Hepatocyte (in vitro differentiated cells): ENCODE results near the gene EXOSC6. TPM values are rescaled to one million over a fixed set of nuclear protein-coding genes. Genes with fewer than 3 reads are reported as not detected.
A peak's percentile ranks its signal among the peaks of the same experiment; 100 is the strongest.

ENCODE experiments used
- DNase-seq: peaks from one replicate; pipeline ENCODE4 v3.0.0-alpha.2; 2016; ENCODE audit warnings: low spot score
- H2AFZ ChIP-seq: fragments of 200-600 bp; sonication (generic); 2 replicates; pipeline ENCODE4 v1.6.0; 2016; ENCODE audit warnings: antibody characterized with exemption, mild to moderate bottlenecking
- H3K27ac ChIP-seq: fragments of 200-600 bp; sonication (generic); 2 replicates; pipeline ENCODE4 v1.5.1; 2016; ENCODE audit warnings: mild to moderate bottlenecking
- H3K27me3 ChIP-seq: fragments of 200-600 bp; sonication (generic); 2 replicates; pipeline ENCODE4 v1.6.1; 2016
- H3K36me3 ChIP-seq: fragments of 200-600 bp; sonication (generic); replicated peaks from 2 replicates; pipeline ENCODE4 v1.5.1; 2016; ENCODE audit warnings: low read depth; ENCODE audit not compliant: insufficient read depth
- H3K4me1 ChIP-seq: fragments of 200-600 bp; sonication (generic); 2 replicates; pipeline ENCODE4 v1.5.1; 2016; ENCODE audit warnings: mild to moderate bottlenecking, moderate library complexity; ENCODE audit not compliant: insufficient read depth
- H3K4me2 ChIP-seq: fragments of 200-600 bp; sonication (generic); 2 replicates; pipeline ENCODE4 v1.6.0; 2016
- H3K4me3 ChIP-seq: fragments of 200-600 bp; sonication (generic); 2 replicates; pipeline ENCODE4 v1.5.1; 2016; ENCODE audit warnings: mild to moderate bottlenecking
- H3K79me2 ChIP-seq: fragments of 200-600 bp; sonication (generic); 2 replicates; pipeline ENCODE4 v1.6.0; 2017; ENCODE audit warnings: mild to moderate bottlenecking
- H3K9me2 ChIP-seq: fragments of 200-600 bp; sonication (generic); replicated peaks from 2 replicates; pipeline ENCODE4 v1.6.0; 2017; ENCODE audit warnings: mild to moderate bottlenecking; ENCODE audit not compliant: insufficient read depth
- H3K9me3 ChIP-seq: fragments of 200-600 bp; sonication (generic); 2 replicates; pipeline ENCODE4 v1.5.1; 2016; ENCODE audit warnings: low read depth, mild to moderate bottlenecking
- H4K20me1 ChIP-seq: fragments of 200-600 bp; sonication (generic); 2 replicates; pipeline ENCODE4 v1.6.0; 2016; ENCODE audit warnings: mild to moderate bottlenecking; ENCODE audit not compliant: insufficient read depth, poor library complexity, severe bottlenecking
- EZH2 ChIP-seq: fragments of 200-600 bp; sonication (generic); IDR thresholded peaks from 2 replicates; pipeline ENCODE4 v1.6.1; 2016; ENCODE audit warnings: antibody characterized with exemption, mild to moderate bottlenecking, borderline replicate concordance
- EZH2phosphoT487 ChIP-seq: fragments of 200-600 bp; sonication (generic); IDR thresholded peaks from one replicate; pipeline ENCODE4 v1.6.1; 2018; ENCODE audit warnings: antibody characterized with exemption, mild to moderate bottlenecking, low read depth, moderate library complexity; ENCODE audit not compliant: unreplicated experiment, severe bottlenecking
- WGBS: methylation state at CpG from one replicate; pipeline ENCODE4 v1.1.6; 2016; ENCODE audit warnings: low lambda C conversion rate; ENCODE audit errors: missing lambda C conversion rate; 5-methylcytosine and 5-hydroxymethylcytosine counted together
- polyA plus RNA-seq: library from polyadenylated mRNA; unstranded; fragments of >200 nt; fragmentation: Nextera tagmentation; extraction: Ambion mirVana; gene quantifications from 2 replicates; pipeline ENCODE4 v1.2.1, GENCODE V29; 2016
- total RNA-seq: library from RNA; depleted of rRNA; stranded (reverse); fragments of >200 nt; gene quantifications from 2 replicates; pipeline ENCODE4 v1.2.3, GENCODE V29; 2014
- TF ChIP-seq, protein P1 (sequence below): fragments of 200-600 bp; sonication (generic); IDR thresholded peaks from 2 replicates; pipeline ENCODE4 v1.5.1; 2016; ENCODE audit warnings: antibody characterized with exemption, mild to moderate bottlenecking; ENCODE audit not compliant: poor library complexity

EXOSC6 gene
- 24.7 and 28.7 TPM in 2 replicates for total RNA-seq
- polyA plus RNA-seq, result 20.8 and 21.4 TPM in 2 replicates

DNA sequence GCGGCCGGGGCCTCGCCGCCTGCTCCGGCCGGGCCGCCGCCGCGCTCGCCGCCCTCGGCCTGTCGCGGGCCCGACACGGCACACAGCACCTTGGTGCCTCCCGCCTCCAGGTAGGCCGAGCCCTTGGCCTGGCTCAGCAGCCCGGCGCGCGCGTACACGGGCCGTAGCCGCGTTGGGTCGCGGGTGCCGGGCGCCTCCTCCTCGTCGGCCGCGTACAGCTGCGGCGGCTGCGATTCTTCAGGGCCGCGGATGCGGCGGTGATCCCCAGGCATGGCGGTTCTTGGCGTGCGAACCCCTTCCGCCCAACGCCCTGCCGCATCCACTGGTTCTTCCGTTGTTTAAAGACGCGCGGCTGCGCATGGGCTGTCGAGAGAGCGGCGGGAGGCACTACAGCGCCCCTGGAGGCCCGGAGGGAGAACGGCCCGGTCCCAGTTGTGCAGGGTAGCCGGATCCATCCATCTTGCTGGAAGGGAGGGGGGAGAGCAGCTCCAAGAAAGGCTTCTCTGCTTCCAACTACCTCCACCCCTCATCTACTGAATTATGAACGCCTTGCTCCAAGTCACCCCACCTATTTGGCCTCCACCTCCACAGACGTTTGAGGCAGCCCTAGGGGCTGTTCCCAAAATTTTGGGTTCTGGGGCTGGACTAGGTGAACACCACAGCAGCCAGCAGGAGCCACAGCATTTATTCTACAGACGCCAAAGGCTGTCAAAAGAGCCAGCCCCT lies at the start of gene EXOSC6:
Gene EXOSC6, minus strand, starts transcription at position 312 of the 726 bp plus-strand sequence. Its CDS starts 40 bp downstream, at position 272.
- H3K27me3 ChIP-seq, result no peaks in the 10 kb centered on the region
- H3K36me3 ChIP-seq, result no peaks in the 10 kb centered on the region
- H3K4me1 ChIP-seq, result peaks cover 15% of the 10 kb centered on the region
- peak; percentile 96 for DNase-seq
- H3K27ac ChIP-seq, result peak within 1 kb of the TSS; percentile 96
- peak within 1 kb of the TSS; percentile 90 for H3K4me3 ChIP-seq
- no peak for TF ChIP-seq EZH2phosphoT487
- TF ChIP-seq EZH2, result no peak
- TF ChIP-seq, protein P1, sequence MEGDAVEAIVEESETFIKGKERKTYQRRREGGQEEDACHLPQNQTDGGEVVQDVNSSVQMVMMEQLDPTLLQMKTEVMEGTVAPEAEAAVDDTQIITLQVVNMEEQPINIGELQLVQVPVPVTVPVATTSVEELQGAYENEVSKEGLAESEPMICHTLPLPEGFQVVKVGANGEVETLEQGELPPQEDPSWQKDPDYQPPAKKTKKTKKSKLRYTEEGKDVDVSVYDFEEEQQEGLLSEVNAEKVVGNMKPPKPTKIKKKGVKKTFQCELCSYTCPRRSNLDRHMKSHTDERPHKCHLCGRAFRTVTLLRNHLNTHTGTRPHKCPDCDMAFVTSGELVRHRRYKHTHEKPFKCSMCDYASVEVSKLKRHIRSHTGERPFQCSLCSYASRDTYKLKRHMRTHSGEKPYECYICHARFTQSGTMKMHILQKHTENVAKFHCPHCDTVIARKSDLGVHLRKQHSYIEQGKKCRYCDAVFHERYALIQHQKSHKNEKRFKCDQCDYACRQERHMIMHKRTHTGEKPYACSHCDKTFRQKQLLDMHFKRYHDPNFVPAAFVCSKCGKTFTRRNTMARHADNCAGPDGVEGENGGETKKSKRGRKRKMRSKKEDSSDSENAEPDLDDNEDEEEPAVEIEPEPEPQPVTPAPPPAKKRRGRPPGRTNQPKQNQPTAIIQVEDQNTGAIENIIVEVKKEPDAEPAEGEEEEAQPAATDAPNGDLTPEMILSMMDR, result peak; percentile 85
- peak within 1 kb of the TSS; percentile 79 for H2AFZ ChIP-seq
- H3K9me2 ChIP-seq, result no peaks in the 10 kb centered on the region
- WGBS, result 4% methylated on average over 65 of the region's 65 CpGs
- peaks cover 39% of the 10 kb centered on the region for H3K79me2 ChIP-seq
- no peaks in the 10 kb centered on the region for H3K9me3 ChIP-seq
- H4K20me1 ChIP-seq, result peaks cover 30% of the 10 kb centered on the region
- peak within 1 kb of the TSS; percentile 97 for H3K4me2 ChIP-seq

DNA sequence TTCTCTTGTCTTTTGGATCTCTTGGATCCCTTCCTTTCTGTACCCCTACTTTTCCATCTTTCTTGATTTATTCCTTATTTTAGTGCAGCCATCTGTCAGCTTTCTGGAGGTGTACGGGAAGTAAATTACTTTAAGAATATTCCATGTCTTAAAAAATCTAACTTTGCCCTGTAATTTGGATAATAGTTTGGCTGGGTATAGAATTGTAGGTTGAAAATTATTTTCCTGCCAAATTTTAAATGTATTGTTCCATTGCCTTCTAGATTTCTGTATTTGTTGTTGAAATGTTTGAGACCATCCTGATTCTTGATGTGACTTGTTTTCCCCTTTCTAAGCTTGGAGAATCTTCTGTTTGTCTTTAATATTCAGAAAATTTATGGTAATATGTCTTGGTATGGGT lies 49.4 kb upstream of the EXOSC6 start:
- WGBS, result 96% methylated on average over 1 of the region's 1 CpG
- Histone ChIP-seq H3K4me2 (no peak overlapping the region), H3K27me3 (no peaks in the 10 kb centered on the region), H3K4me1 (peaks cover 4% of the 10 kb centered on the region), H3K36me3 (no peaks in the 10 kb centered on the region), H3K79me2 (peaks cover 65% of the 10 kb centered on the region), H3K9me2 (no peaks in the 10 kb centered on the region), H3K4me3 (no peak overlapping the region), H3K27ac (no peak overlapping the region), H3K9me3 (no peaks in the 10 kb centered on the region), H2AFZ (no peak overlapping the region), H4K20me1 (no peaks in the 10 kb centered on the region)
- TF ChIP-seq, protein P1, result no peak
- TF ChIP-seq EZH2 (no peak), EZH2phosphoT487 (no peak)
- DNase-seq, result no peak

DNA sequence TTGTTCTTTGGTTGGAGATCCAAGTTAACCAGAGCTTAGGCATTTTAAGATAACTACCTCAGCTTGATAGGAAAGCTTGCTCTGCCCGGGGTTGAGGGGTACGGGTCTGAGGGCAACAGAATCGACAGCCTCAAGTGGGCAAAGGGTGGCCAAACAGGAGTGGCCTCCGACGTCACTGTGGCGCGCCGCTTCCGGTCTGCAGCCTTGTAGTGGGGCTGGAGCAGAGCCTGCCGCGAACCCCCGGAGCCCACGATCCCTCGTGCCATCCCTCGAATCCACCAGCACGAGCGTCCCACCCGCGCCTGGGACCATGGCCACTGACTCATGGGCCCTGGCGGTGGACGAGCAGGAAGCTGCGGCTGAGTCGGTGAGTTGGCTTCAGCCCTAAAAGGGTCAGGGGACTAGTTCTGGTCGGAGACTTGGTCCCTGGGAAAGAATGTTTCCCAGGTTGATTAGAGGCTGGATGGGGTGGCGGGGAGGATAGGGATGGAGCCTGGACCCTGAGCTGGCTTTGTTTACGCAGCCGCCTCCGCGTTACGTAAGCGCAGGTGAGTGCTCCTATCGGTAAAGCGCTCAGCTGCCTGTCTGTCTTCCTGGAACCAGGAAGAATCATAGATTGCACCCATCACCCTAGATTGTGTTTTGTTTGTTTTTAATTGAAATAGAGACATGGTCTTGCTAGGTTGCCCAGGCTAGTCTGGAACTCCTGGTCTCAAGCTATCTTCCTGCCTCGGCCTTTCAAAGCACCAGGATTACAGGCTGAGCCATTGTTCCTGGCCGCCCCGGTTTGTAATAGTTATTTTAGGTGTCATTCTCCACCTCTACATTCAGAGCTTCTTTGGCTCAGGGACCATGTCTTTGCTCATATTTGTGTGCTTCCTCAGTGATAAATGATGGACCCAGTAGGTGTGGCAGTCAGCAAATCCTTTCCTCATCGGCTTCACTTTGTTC lies 47.5 kb upstream of the EXOSC6 start, which contains the start of gene DDX19B:
Gene DDX19B, plus strand, starts transcription at position 199 of the 951 bp plus-strand sequence. Its CDS starts 112 bp downstream, at position 311.
- H4K20me1 ChIP-seq, result no peaks in the 10 kb centered on the region
- no peaks in the 10 kb centered on the region for H3K36me3 ChIP-seq
- H3K79me2 ChIP-seq, result peaks cover 46% of the 10 kb centered on the region
- peak within 1 kb of the TSS; percentile 77 for H2AFZ ChIP-seq
- WGBS, result 2% methylated on average over 37 of the region's 37 CpGs
- TF ChIP-seq EZH2phosphoT487 (no peak), EZH2 (no peak)
- TF ChIP-seq, protein P1, result no peak
- no peaks in the 10 kb centered on the region for H3K9me2 ChIP-seq
- DNase-seq, result peak; percentile 86
- H3K4me2 ChIP-seq, result peak within 1 kb of the TSS; percentile 76
- no peaks in the 10 kb centered on the region for H3K27me3 ChIP-seq
- no peaks in the 10 kb centered on the region for H3K9me3 ChIP-seq
- H3K4me3 ChIP-seq, result peak within 1 kb of the TSS; percentile 70
- peak within 1 kb of the TSS; percentile 98 for H3K27ac ChIP-seq
- peaks cover 4% of the 10 kb centered on the region for H3K4me1 ChIP-seq
